HG03460 (cell line): ENCODE measurements around the gene TEX35.
"Not testable (repeated sequence)": the region's sequence is repeated elsewhere in the genome, so short reads cannot be mapped to it uniquely, and the experiment has no call there.

ENCODE experiments used
- ATAC-seq: cut with Tn5 transposase; IDR thresholded peaks from one replicate; pipeline ENCODE4 v1.9.1; 2021; ENCODE audit not compliant: unreplicated experiment

The TEX35 gene

DNA sequence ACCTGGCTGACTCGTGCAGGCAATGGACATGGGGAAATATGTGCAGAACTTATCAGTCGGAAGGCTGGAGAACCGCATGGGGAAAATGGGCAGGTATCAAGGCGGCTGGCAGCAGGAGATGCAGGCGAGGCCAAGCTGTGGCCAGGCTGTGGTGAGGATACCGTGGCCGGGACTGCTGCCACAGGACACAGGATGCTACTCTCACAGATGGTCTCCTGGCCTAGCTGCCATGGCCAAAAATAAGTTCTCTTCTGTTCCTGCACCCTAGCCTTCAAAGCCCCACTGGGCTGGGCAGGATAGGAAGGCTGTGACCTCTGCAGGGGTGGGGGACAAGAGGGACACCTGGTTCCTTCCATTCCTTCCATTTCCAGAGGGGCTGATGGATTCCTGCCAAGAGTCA is 26.4 kb downstream of the TEX35 start:
- ATAC-seq = no peak

DNA sequence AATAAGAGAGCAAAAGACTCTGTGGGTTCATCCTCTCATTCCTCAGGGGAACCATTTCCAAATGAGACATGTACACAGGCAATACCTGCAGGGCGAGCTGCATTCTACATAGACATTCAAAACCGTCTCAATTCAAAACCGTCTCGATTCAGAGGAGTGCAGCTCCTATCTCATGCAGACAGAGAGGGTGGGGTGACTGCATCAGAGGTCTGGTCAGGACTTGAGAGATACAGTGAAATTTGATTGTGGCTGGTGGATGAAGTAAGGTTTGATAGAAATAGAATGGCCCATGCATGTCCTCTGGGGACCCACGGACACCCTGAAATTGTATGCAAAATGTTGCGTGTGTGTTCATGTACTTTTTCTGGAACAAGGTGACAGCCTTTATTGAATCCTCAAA is 27.3 kb downstream of the TEX35 start:
- ATAC-seq = no peak

DNA sequence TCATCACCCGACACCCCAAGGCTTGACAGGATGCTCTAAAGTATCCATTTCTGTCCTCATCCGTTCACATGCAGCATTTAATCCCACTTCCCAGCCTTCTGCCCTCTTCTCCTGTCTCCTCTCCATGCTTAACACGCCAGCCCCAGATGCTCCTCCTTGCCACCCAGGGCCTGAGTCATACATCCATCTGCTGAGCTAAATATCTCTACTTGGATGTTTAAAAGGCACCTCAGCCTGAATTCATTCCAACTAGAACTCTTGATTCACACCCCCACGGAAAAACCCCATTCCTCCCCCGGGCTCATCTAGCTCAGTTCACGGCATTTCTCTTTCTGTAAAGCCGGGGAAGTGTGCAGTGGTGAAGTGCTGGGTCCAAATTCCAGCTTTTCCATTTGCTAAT is 27.7 kb downstream of the TEX35 start:
- ATAC-seq = no peak

DNA sequence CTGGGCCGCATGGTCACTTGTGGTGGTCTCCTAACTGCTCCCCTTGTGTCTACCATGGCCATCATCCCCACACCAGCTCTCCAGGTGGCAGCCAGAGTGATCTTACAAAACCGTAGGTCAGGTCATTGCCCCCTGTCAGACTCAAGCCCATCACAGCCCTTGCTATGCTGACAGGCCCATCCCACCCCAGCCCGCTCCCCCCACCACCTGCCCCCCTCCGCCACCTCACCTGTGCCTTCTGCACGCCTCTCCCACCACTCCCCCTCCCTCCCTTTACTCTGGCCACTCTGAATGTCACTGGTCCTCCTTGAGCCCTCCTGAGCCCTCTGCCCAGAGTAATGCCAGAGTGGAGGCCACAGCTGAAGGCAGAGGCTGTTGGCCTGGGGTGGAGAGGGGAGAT is 28.5 kb downstream of the TEX35 start:
- ATAC-seq = no peak

DNA sequence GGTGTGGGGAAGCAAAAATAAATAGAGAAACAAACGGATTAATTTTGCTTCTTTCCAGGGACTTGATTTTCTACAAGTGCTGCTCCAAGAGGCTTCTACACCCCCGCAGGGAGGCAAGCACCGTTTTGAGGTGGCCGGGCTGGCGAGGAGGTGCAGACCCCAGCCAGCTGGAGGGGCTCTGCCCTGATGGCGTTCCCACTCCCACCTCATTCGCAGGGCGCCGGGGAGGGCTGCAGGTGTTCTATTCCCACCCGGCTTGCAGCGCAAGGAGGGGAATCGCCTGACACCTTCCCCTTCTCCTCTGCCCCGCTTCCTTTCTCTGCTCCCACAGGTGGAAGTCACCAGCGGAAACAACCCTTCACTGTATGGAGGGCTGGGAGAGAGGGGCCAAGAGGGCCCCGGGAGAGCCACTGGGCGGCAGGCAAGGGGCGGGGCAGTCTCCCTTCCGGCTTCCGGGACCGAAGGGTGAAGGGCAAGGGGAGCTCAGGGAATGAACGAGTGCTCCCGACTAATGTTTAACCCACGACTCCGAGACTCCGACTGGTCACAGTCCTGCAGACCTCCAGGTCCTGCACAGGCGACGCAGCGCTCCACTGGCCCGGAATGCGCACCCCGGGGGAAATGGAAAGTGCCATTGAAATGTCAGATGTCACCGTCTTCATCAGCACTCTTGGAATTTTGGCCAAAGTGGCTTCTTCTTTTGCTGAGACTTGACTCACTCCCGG is 29.1 kb downstream of the TEX35 start:
- ATAC-seq = peak; percentile 53

DNA sequence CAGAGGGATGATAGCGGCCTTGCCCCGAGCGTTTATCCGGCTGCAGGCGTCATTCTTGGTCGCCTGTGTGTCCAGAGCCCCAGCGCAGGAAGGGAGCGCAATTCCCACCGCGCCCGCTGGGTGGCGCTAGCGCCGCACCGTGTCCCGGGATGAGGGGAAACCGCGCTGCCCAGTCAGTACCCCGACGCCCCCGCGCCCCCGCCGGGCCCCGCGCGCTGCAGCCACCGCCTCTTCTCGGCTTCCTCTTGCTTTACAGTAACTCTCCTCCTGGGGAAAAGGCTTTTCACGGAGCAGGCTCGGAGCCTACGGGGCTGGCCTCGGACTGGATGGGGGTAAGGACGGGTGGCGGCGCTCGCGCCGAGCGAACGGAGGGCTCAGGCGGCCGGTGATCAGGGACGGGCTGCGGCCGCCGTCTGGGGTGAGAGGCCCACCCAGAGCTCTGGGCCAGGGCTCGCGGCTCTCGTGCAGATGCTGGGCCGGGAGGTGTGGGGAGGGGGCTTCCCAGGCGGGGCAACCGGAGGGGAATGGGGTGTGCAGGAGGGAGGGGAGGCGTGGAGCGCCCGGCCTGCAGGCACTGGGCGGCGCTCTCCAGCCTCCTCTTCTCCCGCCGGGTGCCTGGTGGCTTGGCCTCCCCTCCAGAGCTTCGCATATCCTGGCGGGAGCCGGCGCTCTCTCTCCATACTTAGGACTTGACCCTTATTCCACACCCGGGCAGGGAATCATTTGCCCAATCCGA is 29.8 kb downstream of the TEX35 start:
- ATAC-seq = peak; percentile 76

DNA sequence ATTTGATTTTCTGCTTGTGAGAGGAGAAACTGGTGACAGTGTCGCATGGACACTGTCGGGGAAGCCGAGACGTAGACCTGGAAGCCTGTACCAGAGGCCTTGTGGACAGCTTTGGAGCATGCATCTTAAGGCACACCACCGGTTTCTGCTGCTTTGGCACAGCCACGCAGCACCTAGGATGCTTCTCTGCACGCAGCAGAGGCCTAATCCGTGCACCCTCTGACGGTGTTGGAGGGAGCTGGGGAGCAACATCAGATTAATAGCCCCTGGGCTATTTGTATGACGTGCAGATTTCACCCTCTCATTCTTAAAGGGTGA is 30.3 kb downstream of the TEX35 start:
- peak; percentile 33 for ATAC-seq

DNA sequence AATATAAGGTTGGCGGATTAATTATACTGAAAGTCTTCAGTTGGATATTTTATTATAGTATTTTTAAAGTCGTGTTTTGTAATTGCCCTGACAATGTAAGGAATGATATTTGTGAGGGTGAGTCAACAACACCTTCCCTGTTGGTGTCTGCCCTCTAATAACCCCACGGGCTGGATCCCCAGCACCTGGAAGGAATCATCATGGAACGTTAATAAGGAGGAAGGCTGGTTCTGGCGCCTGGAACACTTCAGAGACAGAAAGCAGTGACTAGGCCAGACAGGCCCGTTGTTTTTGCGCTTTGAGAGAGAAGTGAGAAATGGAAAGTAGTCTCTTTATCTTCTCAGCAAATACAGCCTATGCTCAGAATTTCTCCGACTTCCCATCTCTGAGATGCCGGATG is 31.6 kb downstream of the TEX35 start:
- ATAC-seq = no peak

DNA sequence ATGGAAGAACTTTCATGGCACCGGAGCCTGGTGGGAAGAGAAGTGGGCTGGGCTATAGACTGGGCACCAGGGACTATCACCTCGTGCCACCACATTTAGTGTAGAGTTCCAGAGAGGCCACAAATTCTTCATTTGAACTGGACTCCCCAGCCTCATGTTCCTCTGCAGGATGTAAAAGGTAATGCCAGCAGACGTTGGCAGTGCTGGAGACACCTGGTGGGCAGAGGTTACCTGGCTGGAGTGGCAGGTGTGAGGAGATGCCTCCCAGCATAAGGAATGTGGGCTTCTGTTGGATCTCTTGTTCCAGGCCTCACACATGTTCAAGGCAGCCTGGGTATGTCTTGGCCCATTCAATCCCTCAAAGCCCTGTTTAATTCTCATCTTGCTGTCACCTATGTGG is 35.2 kb downstream of the TEX35 start:
- ATAC-seq = no peak

DNA sequence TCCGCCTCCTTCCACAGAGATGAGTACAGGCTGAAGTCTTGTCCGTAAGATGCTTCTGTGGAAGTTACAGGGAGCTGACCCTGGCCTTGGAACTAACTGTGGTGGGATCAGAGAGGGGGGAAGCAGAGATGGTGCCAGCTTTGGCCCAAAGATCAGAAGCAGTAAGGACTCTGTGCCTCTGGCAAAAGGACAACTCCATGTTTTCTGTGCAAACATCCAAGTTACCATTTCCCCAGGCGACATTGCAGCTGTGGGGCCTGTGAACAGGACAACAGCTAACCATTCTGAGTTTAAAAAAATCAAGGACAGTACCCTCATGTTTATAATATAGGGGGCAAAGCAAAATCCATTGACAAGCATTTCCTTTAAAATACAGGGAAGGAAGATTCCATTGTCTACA is 38.4 kb downstream of the TEX35 start:
- no peak for ATAC-seq

DNA sequence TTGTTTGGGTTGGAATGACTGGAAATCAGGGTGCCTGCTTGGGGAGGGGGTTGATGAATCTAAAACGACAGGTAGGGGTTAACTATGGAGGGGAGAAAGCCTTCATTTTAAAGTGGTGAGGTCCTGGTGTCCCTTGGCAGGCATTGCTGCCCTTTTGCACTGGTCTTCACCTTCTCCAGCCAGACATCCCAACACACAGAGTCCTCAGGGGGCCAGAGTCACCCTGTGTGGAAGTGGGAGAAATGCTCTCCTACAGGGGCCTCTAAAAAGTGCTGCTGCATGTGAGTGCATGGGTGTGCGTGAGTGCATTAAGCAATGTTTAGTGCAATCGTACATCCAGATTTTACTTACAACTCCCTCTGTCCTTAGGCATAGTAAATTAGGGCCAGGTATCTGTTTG is 39.0 kb downstream of the TEX35 start:
- no peak for ATAC-seq

DNA sequence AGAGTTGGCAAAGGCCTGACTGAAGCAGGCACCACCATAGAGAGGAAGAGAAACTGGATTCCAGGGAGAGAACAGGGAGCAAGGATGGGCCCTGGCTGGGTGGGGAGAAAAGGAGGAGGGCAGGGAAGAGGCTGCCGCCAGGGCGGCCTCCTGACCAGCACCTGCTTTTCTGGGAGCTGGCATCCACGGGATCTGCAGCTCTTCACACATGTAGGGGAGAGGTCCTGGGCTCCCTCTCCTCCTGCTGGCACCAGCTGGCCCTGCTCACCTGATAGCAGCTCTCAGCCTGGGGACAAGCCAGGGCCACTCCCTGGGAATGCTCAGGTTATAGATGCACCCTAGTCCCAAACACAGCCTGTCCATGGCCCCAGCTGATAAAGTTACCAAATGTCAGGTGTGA is 39.9 kb downstream of the TEX35 start:
- ATAC-seq = no peak

DNA sequence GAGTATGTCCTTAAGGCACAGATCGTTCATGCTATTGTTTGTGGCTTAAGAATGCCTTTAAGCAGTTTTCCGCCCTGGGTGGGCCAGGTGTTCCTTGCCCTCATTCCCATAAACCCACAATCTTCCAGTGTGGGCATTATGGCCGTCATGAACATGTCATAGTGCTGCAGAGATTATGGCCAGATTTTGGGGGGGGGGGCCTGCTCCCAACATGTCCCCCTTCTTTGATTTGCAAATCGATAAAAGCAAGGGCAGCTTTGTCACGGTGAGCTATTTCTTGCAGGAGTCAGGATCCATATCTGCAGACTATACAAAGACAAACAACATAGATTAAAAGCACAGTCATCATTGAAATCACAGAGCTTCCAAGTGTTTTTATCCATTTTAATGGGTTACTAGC is 41.4 kb downstream of the TEX35 start:
- not testable (repeated sequence) for ATAC-seq

DNA sequence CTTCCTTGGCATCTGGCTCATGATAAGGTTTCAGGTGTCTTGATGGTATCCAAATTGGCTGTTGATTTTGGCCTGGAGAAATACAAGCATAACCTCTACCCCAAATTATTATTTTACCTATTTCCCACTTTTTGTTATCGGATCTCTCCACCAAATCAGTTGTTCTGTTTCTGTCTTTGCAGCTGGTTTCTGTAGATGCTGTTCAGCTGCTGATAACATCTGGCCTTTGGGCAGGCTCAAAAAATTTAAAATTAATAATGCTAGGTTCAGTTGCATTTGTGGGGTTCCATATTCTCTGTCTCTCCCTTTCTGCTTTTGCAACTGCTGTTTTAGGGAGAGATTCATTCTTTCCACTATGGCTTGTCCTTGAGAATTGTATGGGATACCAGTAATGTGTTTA is 42.7 kb downstream of the TEX35 start:
- ATAC-seq = not testable (repeated sequence)

DNA sequence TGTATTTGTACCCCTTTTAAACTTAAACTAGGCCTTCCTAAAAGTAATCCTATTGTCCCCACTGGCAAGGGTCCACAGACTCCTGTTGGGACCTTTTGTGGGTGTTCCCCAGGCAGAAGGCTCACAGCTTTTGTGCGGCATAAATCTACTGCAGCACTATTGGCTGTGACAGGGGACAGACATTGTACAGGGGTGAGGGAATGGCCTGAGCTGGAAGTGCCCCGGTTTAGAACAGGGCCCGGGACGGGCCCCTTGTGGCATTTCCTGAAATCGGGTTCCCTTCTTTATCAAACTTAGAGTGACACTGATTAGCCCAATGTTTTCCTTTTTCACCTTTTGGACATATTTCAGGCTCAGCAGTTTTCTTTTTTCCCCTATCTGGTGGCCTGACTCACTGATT is 45.9 kb downstream of the TEX35 start:
- not testable (repeated sequence) for ATAC-seq

DNA sequence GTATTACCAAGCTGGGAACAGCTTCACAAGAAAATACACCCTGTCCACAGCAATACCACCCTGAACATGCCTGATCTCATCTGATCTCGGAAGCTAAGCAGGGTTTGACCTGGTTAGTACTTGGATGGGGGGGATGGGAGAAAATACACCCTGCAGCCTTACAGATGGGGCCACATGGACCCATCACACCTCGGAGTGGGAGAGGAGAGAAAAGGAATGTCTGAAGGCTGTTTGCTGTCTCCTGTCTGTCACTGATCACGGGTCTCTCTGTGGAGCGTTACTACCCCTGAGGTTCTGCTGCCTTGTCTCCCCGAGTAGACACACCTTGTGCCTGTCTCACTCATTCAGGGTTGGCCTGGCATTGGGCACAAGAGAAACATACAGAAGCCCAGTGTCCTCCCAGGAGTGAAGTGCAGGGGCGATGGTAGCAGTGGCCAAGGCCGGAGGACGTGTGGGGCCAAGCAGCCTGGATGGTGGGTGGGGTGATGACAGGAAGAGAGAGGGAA is 48.0 kb downstream of the TEX35 start:
- ATAC-seq = no peak

DNA sequence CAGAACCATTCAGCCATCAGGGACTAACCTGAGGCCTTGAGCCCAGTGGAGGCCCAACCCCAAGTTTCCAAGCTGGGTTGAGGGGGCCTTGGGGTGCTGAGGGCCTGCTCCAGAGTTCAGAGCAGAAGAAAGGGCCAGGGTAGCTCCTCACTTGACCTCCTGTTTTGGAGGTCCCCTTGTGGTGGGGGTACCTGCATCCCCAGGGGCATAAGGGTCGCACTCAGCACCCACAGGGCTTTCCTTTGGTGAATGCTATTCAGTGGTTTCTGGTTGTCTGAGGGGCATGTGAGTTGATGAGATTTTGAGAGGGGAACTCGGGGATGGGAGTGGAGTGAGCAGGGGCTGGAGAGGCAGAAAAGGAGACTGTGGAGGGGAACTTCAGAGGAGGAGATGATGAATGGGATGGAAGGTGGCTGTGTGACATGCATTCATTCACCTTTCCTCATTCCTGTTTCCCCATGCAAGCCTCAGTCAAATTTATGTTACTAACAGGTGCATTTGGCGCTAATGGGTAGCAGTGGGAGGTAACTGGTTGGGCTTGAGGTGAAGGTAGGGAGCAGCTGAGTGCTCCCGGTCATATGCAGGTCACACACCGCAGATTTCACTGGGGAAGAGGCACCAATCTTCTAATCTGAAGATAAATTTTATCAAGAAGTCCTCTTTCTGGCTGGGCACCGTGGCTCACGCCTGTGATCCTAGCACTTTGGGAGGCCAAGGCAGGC is 50.4 kb downstream of the TEX35 start:
- ATAC-seq = no peak

DNA sequence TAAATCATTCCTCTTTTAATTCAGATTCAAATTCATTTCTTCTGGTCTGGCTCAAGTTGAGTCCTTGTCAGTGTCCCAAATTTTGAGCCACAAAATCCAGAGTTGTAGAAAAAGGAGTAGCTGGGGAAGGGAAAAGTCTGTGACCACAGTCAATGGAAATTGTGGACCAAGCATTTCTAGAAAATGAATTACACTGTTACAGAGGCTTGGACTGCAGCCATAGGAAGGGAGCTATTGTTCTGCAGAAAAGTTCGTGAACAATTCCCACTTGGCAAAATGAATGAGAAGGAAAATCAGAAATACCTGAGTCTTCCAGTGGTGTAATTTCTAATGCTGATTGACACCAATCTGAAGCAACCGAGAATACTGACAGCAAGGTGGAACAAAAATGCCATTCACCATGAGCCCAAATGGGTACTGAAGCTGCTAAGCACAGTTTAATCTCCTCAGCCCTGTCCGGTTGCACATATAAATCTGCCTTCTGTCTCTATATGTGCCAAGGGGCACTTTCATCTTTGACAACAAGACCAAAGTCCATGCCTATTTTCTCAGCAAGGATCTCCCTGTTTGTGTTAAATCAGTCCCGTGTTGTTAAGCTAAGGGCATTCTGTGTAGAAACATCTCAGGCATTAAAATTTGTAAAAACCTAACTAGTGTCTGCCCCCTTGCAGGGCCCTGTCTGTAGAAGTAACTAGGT is 51.3 kb downstream of the TEX35 start:
- no peak for ATAC-seq

DNA sequence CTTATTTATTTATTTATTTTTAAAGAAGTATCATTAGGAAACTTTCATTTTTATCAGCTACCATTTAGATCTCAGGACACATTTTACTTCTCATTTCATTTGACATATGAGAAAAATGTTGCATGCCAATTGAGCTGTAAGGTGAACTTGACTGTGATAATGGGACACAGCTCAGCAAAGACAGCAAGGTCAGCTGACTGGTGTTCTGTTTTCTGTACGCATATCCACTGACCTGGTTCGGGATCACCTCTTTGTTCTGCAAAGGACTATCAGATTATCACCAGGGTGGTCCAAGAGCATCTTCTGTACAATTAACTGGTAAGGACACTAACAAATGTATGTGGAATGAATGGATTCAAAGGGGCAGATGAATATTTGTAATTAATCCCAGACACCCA is 51.9 kb downstream of the TEX35 start:
- no peak for ATAC-seq

DNA sequence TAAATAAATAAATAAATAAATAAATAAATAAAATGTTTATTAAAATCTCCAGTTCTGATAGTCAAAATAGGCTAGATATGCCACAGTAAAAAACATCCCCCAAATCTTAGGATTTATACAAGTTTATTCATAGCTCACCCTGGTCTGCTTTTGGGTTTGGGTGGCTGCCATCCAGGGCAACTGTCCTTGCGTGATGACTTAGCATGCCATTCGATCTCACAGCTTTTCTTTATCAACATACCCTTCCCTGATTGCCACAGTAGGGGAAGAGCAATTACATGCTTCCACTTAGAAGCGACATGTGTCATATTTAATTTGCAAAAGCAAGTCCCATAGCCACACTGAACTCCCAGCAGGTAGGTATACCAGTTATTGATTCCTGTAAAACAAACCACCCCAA is 52.7 kb downstream of the TEX35 start:
- no peak for ATAC-seq

DNA sequence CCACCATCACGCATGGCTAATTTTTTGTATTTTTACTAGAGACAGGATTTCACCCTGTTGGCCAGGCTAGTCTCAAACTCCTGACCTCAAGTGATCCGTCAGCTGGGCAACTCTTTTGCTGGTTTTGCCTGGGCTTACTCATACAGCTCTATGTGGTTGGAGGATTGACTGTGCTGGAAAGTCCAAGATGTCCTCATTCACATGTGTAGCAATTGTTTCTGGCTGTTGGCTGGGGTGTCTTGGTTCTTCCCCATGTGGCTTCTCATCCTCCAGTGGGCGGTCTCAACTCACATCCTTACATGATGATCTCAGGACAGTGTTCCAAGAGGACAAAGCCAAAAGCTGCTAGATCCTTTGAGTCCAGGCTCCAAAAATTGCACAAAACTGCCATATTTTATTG is 53.3 kb downstream of the TEX35 start:
- ATAC-seq = peak; percentile 87
